H1 (cell line): Measurements from ENCODE around the gene TXNDC5. TPM values are rescaled to one million over a fixed set of nuclear protein-coding genes. Genes with fewer than 3 reads are reported as not detected.

Experiments used
- CTCF ChIA-PET: fragments of 300-600 bp; sonication (Branson Sonifier 250); formaldehyde crosslinking; loops from one replicate; lab custom pipeline; 2021; ENCODE audit not compliant: partially characterized antibody; lab: Charles Lee
- POLR2A ChIA-PET: fragments of 300-600 bp; sonication (Branson Sonifier 250); formaldehyde crosslinking; loops from one replicate; lab custom pipeline; 2021; ENCODE audit warnings: inconsistent platforms; ENCODE audit not compliant: partially characterized antibody; lab: Charles Lee
- DNase-seq, 2 experiments: peaks; one replicate each; pipeline versions ENCODE4 v3.0.0 to v3.0.0-alpha.2; 2010 to 2022; ENCODE audit warnings: low spot score in 2 of 2, low read depth in 1 of 2, mixed read lengths in 1 of 2
- FAIRE-seq: peaks from 2 replicates; lab custom pipeline; 2011; peaks lifted over from hg19 to GRCh38; lab: Jason Lieb, UNC
- H2AFZ ChIP-seq: 2 replicates; pipeline ENCODE4 v1.8.1; 2012; ENCODE audit warnings: low read length, inconsistent platforms
- H2AK5ac ChIP-seq: 2 replicates; pipeline ENCODE4 v1.6.1; 2013; ENCODE audit warnings: low read depth, low read length
- H2BK120ac ChIP-seq: replicated peaks from 2 replicates; pipeline ENCODE3; 2013; ENCODE audit warnings: low read depth, low read length, inconsistent platforms
- H2BK12ac ChIP-seq: 2 replicates; pipeline ENCODE4 v1.6.1; 2013; ENCODE audit warnings: low read depth, low read length
- H2BK15ac ChIP-seq: 2 replicates; pipeline ENCODE4 v1.6.1; 2013; ENCODE audit warnings: low read length
- H2BK20ac ChIP-seq: 2 replicates; pipeline ENCODE4 v1.6.1; 2013; ENCODE audit warnings: low read length
- H2BK5ac ChIP-seq: 2 replicates; pipeline ENCODE4 v1.6.1; 2013; ENCODE audit warnings: low read depth, low read length
- H3K14ac ChIP-seq: 2 replicates; pipeline ENCODE4 v1.6.1; 2013; ENCODE audit warnings: inconsistent platforms; ENCODE audit not compliant: insufficient read length
- H3K18ac ChIP-seq: 2 replicates; pipeline ENCODE4 v1.6.1; 2013; ENCODE audit warnings: low read length; ENCODE audit errors: extremely low read depth
- H3K23ac ChIP-seq: 2 replicates; pipeline ENCODE4 v1.6.1; 2013; ENCODE audit warnings: inconsistent platforms; ENCODE audit not compliant: insufficient read length
- H3K23me2 ChIP-seq: 2 replicates; pipeline ENCODE4 v1.6.1; 2013; ENCODE audit warnings: low read depth, low read length
- H3K27ac ChIP-seq: 2 replicates; pipeline ENCODE4 v1.6.1; 2011; ENCODE audit warnings: low read depth, low read length, inconsistent platforms
- H3K27me3 ChIP-seq, 4 experiments: replicated peaks in 1 of 4; 1 replicate in 1 of 4; 2 replicates in 3 of 4; pipeline versions ENCODE4 v1.6.1 to v1.8.1; 2011 to 2013; ENCODE audit warnings: low read length in 3 of 4, mild to moderate bottlenecking in 3 of 4, inconsistent platforms in 2 of 4, mixed read lengths in 2 of 4, moderate library complexity in 1 of 4; ENCODE audit not compliant: control insufficient read depth in 3 of 4, insufficient read depth in 3 of 4; ENCODE audit errors: extremely low read depth in 1 of 4
- H3K36me3 ChIP-seq, 4 experiments: 2 replicates each; pipeline versions ENCODE4 v1.6.1 to v1.8.1; 2011 to 2013; ENCODE audit warnings: mild to moderate bottlenecking in 4 of 4, low read length in 3 of 4, moderate library complexity in 2 of 4, control low read depth in 1 of 4, inconsistent platforms in 1 of 4; ENCODE audit not compliant: insufficient read depth in 4 of 4, control insufficient read depth in 2 of 4
- H3K4ac ChIP-seq: replicated peaks from 2 replicates; pipeline ENCODE3; 2013; ENCODE audit warnings: low read length, low read depth, mixed read lengths, inconsistent platforms; ENCODE audit not compliant: insufficient read length
- H3K4me1 ChIP-seq, 4 experiments: replicated peaks in 1 of 4; 1 replicate in 1 of 4; 2 replicates in 3 of 4; pipeline versions ENCODE4 v1.6.1 to v1.8.1; 2011 to 2013; ENCODE audit warnings: low read length in 3 of 4, inconsistent platforms in 2 of 4, mixed read lengths in 1 of 4; ENCODE audit not compliant: insufficient read depth in 4 of 4, control insufficient read depth in 3 of 4
- H3K4me2 ChIP-seq, 2 experiments: 2 replicates each; pipeline versions ENCODE4 v1.6.1 to v1.8.1; 2011 to 2013; ENCODE audit warnings: low read depth in 2 of 2, low read length in 2 of 2, control low read depth in 1 of 2, inconsistent platforms in 1 of 2, mild to moderate bottlenecking in 1 of 2; ENCODE audit not compliant: insufficient read depth in 1 of 2
- H3K4me3 ChIP-seq, 4 experiments: fragments of 200-600, 300-600 bp in 1 of 4; sonication (generic), shearing (Covaris generic), sonication (Bioruptor Twin) in 1 of 4; 2 replicates each; pipeline versions ENCODE4 v1.5.1 to v1.8.1; 2011 to 2016; ENCODE audit warnings: low read length in 4 of 4, low read depth in 3 of 4, control low read depth in 2 of 4, inconsistent platforms in 2 of 4, mild to moderate bottlenecking in 2 of 4, mixed read lengths in 1 of 4, moderate library complexity in 1 of 4; ENCODE audit not compliant: insufficient read depth in 2 of 4; ENCODE audit errors: extremely low read depth in 1 of 4
- H3K56ac ChIP-seq: replicated peaks from 2 replicates; pipeline ENCODE3; 2013; ENCODE audit warnings: low read depth, mild to moderate bottlenecking, mixed read lengths, low read length, inconsistent platforms; ENCODE audit not compliant: insufficient read length
- H3K79me1 ChIP-seq: 2 replicates; pipeline ENCODE4 v1.6.1; 2013; ENCODE audit warnings: low read depth, low read length, control low read depth
- H3K79me2 ChIP-seq, 2 experiments: 2 replicates each; pipeline versions ENCODE4 v1.6.1 to v1.8.1; 2012 to 2013; ENCODE audit warnings: low read length in 2 of 2, mild to moderate bottlenecking in 2 of 2, inconsistent platforms in 1 of 2; ENCODE audit not compliant: insufficient read depth in 2 of 2, control insufficient read depth in 1 of 2
- H3K9ac ChIP-seq, 4 experiments: replicated peaks in 1 of 4; 1 replicate in 1 of 4; 2 replicates in 3 of 4; pipeline versions ENCODE4 v1.6.1 to v1.8.1; 2011 to 2013; ENCODE audit warnings: low read depth in 3 of 4, low read length in 3 of 4, control low read depth in 2 of 4, mild to moderate bottlenecking in 2 of 4, moderate library complexity in 2 of 4, inconsistent platforms in 1 of 4; ENCODE audit errors: extremely low read depth in 1 of 4
- H3K9me3 ChIP-seq, 2 experiments: 2 replicates each; pipeline versions ENCODE4 v1.6.1 to v1.8.1; 2012 to 2013; ENCODE audit warnings: mild to moderate bottlenecking in 2 of 2, moderate library complexity in 2 of 2, control low read depth in 1 of 2, inconsistent platforms in 1 of 2, low read depth in 1 of 2, low read length in 1 of 2, mixed read lengths in 1 of 2; ENCODE audit not compliant: insufficient read depth in 2 of 2
- H4K20me1 ChIP-seq, 2 experiments: replicated peaks in 1 of 2; 2 replicates each; pipeline versions ENCODE3 to v1.8.1; 2011 to 2013; ENCODE audit warnings: inconsistent platforms in 2 of 2, low read length in 2 of 2, mild to moderate bottlenecking in 1 of 2; ENCODE audit not compliant: insufficient read depth in 2 of 2, control insufficient read depth in 1 of 2
- H4K5ac ChIP-seq: 2 replicates; pipeline ENCODE4 v1.6.1; 2013; ENCODE audit warnings: low read length, low read depth, mixed read lengths, inconsistent platforms; ENCODE audit not compliant: insufficient read length
- H4K8ac ChIP-seq: 2 replicates; pipeline ENCODE4 v1.8.0; 2013; ENCODE audit warnings: mild to moderate bottlenecking, moderate library complexity, low read length, inconsistent platforms; ENCODE audit not compliant: insufficient read depth; ENCODE audit errors: extremely low read depth
- H4K91ac ChIP-seq: replicated peaks from 2 replicates; pipeline ENCODE3; 2013; ENCODE audit warnings: low read length, mixed read lengths, inconsistent platforms; ENCODE audit not compliant: insufficient read length
- ASH2L ChIP-seq: fragments of 200-600, 300-600 bp; sonication (generic); IDR thresholded peaks from one replicate; pipeline ENCODE4 v1.7.1; 2017; ENCODE audit warnings: low read length
- BCL11A ChIP-seq, 2 experiments: IDR thresholded peaks; one replicate each; pipeline ENCODE4 v1.6.1; 2011; ENCODE audit warnings: low read depth in 2 of 2, low read length in 2 of 2, mild to moderate bottlenecking in 2 of 2
- CBX5 ChIP-seq: fragments of 300-800, 300-1000 bp; sonication (generic); IDR thresholded peaks from 2 replicates; pipeline ENCODE4 v1.7.1; 2016; ENCODE audit warnings: antibody characterized with exemption, low read length, low read depth
- CBX8 ChIP-seq: fragments of 300-800, 300-1000 bp; sonication (generic); IDR thresholded peaks from 2 replicates; pipeline ENCODE4 v1.7.1; 2016; ENCODE audit warnings: low read depth, low read length, borderline replicate concordance
- FOSL1 ChIP-seq: IDR thresholded peaks from 2 replicates; pipeline ENCODE4 v1.6.1; 2011; ENCODE audit warnings: mild to moderate bottlenecking, low read depth, low read length, moderate library complexity; ENCODE audit not compliant: insufficient read depth
- GTF2F1 ChIP-seq: IDR thresholded peaks from 2 replicates; pipeline ENCODE4 v1.6.1; 2012; ENCODE audit warnings: low read depth, low read length, improper control_type of control experiment, borderline replicate concordance
- HDAC6 ChIP-seq: IDR thresholded peaks from one replicate; pipeline ENCODE4 v1.7.1; 2012; ENCODE audit warnings: low read depth, mild to moderate bottlenecking, inconsistent platforms, low read length, moderate library complexity
- MAX ChIP-seq: IDR thresholded peaks from 2 replicates; pipeline ENCODE4 v1.6.1; 2012; ENCODE audit warnings: inconsistent platforms
- NRF1 ChIP-seq: IDR thresholded peaks from 2 replicates; pipeline ENCODE4 v1.6.1; 2011; ENCODE audit warnings: mild to moderate bottlenecking, low read depth, low read length, improper control_type of control experiment
- RNF2 ChIP-seq: fragments of 200-900, 300-1000 bp; sonication (generic); IDR thresholded peaks from 2 replicates; pipeline ENCODE4 v1.7.1; 2016; ENCODE audit warnings: borderline replicate concordance, low read depth, mild to moderate bottlenecking, antibody characterized with exemption, low read length; ENCODE audit not compliant: poor library complexity, severe bottlenecking; ENCODE audit errors: missing control alignments
- RXRA ChIP-seq: IDR thresholded peaks from 2 replicates; pipeline ENCODE4 v1.6.1; 2011; ENCODE audit warnings: low read depth, mild to moderate bottlenecking, low read length, moderate library complexity; ENCODE audit not compliant: insufficient read depth
- SP2 ChIP-seq: IDR thresholded peaks from 2 replicates; pipeline ENCODE4 v1.6.1; 2012; ENCODE audit warnings: mild to moderate bottlenecking, low read length, inconsistent platforms
- TAF7 ChIP-seq: optimal IDR thresholded peaks from 2 replicates; pipeline ENCODE3; 2011; ENCODE audit warnings: low read depth, mild to moderate bottlenecking, inconsistent platforms, low read length, moderate library complexity, borderline replicate concordance
- TCF12 ChIP-seq: IDR thresholded peaks from 2 replicates; pipeline ENCODE4 v1.6.1; 2011; ENCODE audit warnings: low read depth, mild to moderate bottlenecking, low read length
- WGBS, 2 experiments: shearing (Covaris generic) in 1 of 2; methylation state at CpG; one replicate each; pipeline versions ENCODE4 v1.1.6 to v1.1.7; 2013 to 2015; ENCODE audit warnings: low lambda C conversion rate in 2 of 2, mixed read lengths in 2 of 2, inconsistent platforms in 1 of 2, low coverage in 1 of 2, missing lambda C conversion rate in 1 of 2; ENCODE audit not compliant: insufficient replicate concordance in 2 of 2, insufficient coverage in 1 of 2, insufficient read length in 1 of 2; ENCODE audit errors: extremely low coverage in 1 of 2, missing lambda C conversion rate in 1 of 2; 5-methylcytosine and 5-hydroxymethylcytosine counted together
- polyA plus RNA-seq, 7 experiments: library from polyadenylated mRNA; depleted of rRNA in 3 of 7; stranded (reverse) in 5 of 7; unstranded in 2 of 7; fragments of >200 nt in 5 of 7; fragments of 200-250 nt in 2 of 7; gene quantifications; 1 replicate in 5 of 7; 2 replicates in 1 of 7; 4 replicates in 1 of 7; pipeline versions ENCODE4 v1.2.1 to v1.2.3, GENCODE V29; 2011 to 2013; ENCODE audit warnings: missing spikeins in 2 of 7, mixed read lengths in 2 of 7
- total RNA-seq: library from RNA; stranded (reverse); fragmentation: NEBNext Ultra II Directional; extraction: Animal tissue kit (Norgen Biotek cat#: 25700); gene quantifications from 2 replicates; pipeline ENCODE4 v1.2.1, GENCODE V29; 2021

Gene TXNDC5
- total and polyA plus RNA-seq, 2 of the 8 experiments (the other 6 are each of a cell fraction or from before 2014, with no cell fraction given): 114 to 172 TPM

GRCh38 chr6:7906741-7907140 lies 3.8 kb downstream of the TXNDC5 start:
- peaks cover 0 to 4% (median 0%) of the 10 kb centered on the region in 4 experiments; a peak in 4 of 7 replicates for H3K27me3 ChIP-seq
- no peak overlapping the region for H2BK12ac ChIP-seq
- no peak overlapping the region for H2AFZ ChIP-seq
- POLR2A ChIA-PET: no interaction called here
- H4K20me1 ChIP-seq: peaks cover 6 to 15% of the 10 kb centered on the region in 2 experiments
- H2AK5ac ChIP-seq: no peak overlapping the region
- H3K56ac ChIP-seq: no peak overlapping the region
- H2BK5ac ChIP-seq: no peak overlapping the region
- H2BK20ac ChIP-seq: no peak overlapping the region
- H4K91ac ChIP-seq: no peak overlapping the region
- H2BK15ac ChIP-seq: no peak overlapping the region
- no peaks in the 10 kb centered on the region for H3K9me3 ChIP-seq
- peaks cover 13% of the 10 kb centered on the region for H3K79me1 ChIP-seq
- H3K4ac ChIP-seq: no peak overlapping the region
- peaks cover 6% of the 10 kb centered on the region; the same call in 1 of the 2 replicates for H3K23me2 ChIP-seq
- CTCF ChIA-PET: interaction anchor here (0.7 kb wide), 2 partner anchors 12 to 38 kb away, joined by 3 read pairs; no protein-coding TSS in a partner anchor
- peaks cover 2 to 7% (median 3%) of the 10 kb centered on the region in 4 experiments; a peak in 5 of 7 replicates for H3K4me1 ChIP-seq
- H3K27ac ChIP-seq: no peak overlapping the region
- DNase-seq: no peak
- H4K8ac ChIP-seq: no peak overlapping the region
- peaks cover 14 to 48% of the 10 kb centered on the region in 2 experiments for H3K79me2 ChIP-seq
- H4K5ac ChIP-seq: no peak overlapping the region
- H3K23ac ChIP-seq: no peak overlapping the region
- WGBS, 2 experiments: 97% methylated on average over 4 of the region's 4 CpGs; no CpG with 5 or more reads in 1 of the 2 experiments
- FAIRE-seq: no peak
- no peak overlapping the region for H2BK120ac ChIP-seq
- H3K9ac ChIP-seq: no peak overlapping the region
- H3K18ac ChIP-seq: no peak overlapping the region
- peaks cover 9 to 32% (median 28%) of the 10 kb centered on the region in 4 experiments for H3K36me3 ChIP-seq
- no peak overlapping the region for H3K4me2 ChIP-seq
- H3K4me3 ChIP-seq: no peak overlapping the region
- no peak overlapping the region for H3K14ac ChIP-seq
- TF ChIP-seq GTF2F1: no peak
- no peak for TF ChIP-seq SP2
- no peak for TF ChIP-seq HDAC6
- no peak for TF ChIP-seq RXRA
- TF ChIP-seq ASH2L: no peak
- TF ChIP-seq MAX: no peak
- TF ChIP-seq CBX8: no peak
- no peak for TF ChIP-seq CBX5
- no peak for TF ChIP-seq NRF1
- TF ChIP-seq BCL11A (IDR thresholded peaks at IDR 0.05; ENCODE audit: low read depth in 2 of 2, low read length in 2 of 2): no peak
- no peak for TF ChIP-seq RNF2
- no peak for TF ChIP-seq FOSL1
- TF ChIP-seq TAF7: no peak
- TF ChIP-seq TCF12: no peak
